SK-N-DZ (cell line): ENCODE measurements around the gene KCNJ10.

Source experiments
- DNase-seq: peaks from one replicate; pipeline ENCODE4 v3.0.0-alpha.2; 2015; ENCODE audit warnings: low spot score

Gene KCNJ10

DNA sequence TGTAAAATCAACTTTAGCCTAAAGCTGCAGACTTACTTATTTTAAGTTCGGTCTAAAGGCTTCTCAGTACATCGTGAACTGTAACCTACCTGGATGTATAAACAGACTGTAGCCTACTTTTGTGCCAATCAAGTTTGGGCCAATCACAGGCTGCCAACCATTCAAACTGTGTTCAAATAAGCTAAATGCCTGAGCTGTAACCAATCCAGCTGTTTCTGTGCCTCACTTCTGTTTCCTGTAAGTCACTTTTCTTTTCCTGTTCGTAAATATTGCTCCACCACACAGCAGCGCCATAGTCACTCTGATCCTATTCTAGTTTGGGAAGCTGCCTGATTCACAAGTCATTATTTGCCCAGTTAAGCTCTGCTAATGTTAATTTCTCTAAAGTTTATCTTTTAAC lies 78.4 kb downstream of the KCNJ10 start:
- no peak for DNase-seq

DNA sequence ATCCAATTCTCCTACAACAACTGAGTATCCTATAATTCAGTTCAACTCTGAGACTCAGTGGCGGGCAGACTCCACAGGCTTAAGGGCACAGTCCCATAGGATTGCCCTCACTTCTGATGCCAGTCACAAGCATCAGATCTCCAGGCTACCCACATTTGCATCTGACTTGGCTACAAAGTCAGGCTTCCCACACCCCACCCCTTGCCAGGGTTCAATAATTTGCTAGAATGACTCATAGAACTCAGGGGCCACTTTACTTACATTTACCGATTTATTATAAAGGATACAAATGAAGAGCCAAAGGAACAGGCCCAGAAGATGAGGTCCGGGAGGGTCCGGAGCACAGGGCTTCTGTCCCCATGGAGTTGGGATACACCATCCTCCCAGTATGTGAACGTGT lies 80.0 kb downstream of the KCNJ10 start:
- no peak for DNase-seq

DNA sequence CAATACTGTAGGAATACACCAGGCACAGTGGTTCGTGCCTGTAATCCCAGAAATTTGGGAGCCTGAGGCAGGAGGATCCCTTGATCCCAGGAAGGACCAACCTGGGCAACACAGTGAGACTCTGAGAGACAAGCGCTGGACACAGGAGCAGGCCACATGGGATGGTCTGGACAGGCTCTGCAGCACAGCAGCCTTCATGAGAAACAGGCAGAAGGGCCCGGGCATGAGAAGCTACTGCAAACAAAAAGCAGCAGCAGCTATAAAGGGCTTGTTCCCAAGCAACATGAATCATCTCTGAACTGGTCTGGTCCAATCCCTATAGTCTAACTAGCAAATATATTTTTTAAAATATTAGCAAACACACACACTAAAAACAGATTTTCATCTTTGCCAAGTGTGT lies 80.4 kb downstream of the KCNJ10 start:
- no peak for DNase-seq

DNA sequence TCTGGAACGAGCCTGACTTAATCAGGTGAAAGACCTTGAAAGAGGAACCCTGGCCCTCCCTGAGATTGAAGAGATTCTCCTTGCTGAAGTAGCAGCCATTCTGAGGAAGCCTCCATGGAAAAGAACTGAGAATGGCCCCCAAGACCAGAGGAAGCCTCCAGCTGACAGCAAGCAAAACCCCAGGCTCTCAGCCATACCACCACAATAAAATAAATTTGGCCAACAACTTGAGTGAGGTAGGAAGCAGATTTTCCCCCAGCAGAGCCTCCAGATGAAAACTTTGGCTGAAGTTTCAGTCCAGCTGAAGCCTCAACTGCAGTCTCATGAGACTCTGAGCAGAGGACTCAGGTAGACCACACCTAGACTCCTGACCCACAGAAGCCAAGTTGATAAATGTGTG lies 82.0 kb downstream of the KCNJ10 start:
- no peak for DNase-seq

DNA sequence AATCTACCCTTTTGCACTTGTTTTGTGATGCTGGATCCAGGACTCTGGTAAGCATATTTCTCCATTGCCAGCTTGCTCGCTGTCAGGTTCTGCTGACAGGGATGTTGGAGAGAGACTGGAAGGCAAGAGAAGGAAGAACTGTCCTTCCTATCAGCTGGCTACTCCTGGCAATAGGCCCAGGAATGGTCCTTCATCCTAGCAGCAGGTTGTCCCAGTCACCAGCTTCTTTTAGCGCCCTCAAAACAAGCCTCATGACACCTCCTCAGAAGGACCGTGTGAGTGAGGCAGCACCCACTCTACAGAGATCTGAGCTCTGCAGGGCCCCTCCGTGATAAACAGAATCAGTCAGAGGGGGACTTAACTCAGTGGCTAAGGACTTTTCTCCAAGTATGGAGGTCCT lies 82.8 kb downstream of the KCNJ10 start:
- DNase-seq, result no peak

DNA sequence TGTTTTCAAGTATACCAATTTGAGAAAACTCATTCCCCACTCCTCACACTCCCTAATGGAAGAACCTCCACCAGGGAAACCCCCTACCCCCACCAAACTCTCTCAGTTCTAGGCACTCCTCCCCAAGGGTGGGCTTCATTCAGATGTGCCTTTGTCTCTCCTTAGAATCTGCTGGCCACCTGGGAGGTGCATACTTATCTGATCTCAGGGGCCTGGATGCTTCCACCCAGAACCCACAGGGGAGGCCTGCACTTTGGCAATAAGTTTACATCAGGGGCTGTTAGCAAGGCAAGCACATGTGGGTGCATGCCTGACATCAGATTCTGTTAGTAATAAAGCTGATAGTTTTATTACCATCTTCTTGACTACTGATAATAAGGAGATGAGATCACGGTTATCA lies 83.4 kb downstream of the KCNJ10 start:
- DNase-seq, result no peak

DNA sequence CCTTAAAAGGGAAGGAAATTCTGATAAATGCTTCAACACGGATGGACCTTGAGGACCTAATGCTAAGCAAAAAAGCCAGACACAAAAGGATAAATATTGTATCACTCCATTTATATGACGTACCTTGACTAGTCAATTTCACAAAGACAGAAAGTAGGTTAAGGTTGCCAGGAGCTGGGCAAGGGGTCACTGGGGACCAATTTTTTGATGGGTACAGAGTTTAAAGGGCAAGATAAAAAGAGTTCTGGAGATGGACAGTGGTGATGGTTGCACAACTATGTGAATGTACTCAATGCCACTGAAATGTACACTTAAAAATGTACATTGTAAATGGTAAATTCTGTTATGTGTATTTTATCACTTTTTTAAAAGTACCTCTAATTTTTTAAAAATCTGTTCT lies 83.9 kb downstream of the KCNJ10 start:
- DNase-seq, result no peak

DNA sequence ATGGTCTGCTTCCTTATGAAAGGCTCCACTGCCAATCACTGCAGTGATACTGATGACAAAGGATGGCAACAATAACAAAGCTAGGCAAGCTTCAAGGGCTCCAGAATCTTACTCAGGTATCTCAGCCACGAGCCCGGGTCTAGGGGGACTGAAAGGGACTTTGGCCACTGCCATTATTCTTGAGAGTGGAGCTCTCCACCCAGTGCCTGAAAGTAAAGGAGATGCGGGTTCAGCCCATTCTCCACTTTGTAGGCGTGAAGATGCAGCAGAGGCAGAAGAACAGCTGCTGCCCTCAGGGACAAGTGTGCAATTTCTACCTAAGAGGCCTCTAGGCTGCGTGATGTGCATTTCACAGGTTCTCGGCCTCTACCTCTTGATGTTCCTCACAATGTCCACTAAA lies 84.5 kb downstream of the KCNJ10 start:
- no peak for DNase-seq

DNA sequence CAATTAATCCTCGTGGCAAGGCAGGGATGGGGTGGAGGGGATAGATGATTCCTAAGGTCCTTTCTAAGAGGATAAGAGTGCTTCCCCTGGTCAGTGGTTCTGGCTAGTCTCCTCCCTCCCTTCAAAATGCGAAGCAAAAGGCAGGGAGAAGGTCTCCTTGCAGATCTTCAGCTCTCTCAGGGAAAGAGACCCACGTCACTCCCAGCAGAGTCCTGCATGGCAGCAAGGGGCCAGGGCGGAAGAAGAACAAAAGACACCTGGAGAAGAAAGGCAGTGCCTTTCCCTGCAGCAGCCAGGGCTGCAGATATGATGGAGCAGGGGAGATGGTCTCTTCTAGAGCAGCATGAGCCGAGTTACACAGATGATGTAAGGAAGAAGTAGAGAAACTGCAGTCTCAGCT lies 86.3 kb downstream of the KCNJ10 start:
- DNase-seq, result no peak

DNA sequence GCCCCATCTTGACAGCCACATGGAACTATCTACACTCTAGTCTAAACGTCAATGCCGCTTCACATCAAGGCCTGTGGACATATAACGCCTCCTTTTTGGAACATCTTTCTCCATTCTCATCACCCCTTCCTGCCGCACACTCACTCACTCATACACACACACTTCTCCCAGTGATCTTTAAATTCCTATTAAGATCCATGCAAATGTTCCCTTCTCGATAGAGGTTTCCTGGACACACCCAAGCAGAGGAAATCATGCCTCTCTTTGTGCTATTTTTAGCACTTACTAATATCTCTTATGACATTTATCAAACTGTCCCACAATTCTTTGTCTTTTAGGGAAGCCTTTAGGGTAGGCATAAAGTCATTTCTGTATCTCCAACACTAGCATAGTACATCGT lies 87.7 kb downstream of the KCNJ10 start:
- DNase-seq, result no peak

DNA sequence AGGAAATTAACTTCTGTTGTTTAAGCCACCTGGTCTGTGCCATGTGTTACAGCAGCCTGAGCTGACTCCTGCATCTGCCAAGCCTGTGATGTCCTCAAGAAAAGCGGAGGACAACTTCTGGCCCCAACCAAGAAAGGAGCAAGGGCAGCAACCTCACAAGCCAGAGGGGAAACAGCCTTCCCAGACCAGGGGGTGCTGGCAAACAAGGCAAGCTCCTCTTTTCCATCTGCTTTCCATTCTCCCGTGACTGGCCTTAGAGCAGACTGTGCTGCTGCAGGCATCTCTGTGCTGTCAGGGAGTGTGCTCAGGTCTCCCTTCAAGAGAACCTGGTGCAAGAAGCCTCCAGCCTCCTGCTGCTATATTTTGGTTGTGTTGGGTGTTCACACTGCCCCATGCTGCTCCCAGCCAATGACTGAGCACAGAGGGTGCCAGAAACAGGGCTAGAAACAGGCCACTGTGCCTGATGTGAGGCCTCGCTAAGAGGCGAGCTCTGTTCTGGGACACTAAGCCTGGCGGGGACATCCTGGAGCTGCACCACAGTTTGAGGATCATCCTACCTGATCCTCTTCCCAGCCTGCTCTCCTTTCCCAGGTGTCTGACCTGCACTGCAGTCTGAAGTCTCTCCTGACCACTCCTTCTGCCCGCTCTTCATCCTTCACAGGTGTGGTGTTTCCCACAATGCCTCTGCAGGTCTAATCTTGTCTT lies 88.5 kb downstream of the KCNJ10 start:
- DNase-seq, result no peak

DNA sequence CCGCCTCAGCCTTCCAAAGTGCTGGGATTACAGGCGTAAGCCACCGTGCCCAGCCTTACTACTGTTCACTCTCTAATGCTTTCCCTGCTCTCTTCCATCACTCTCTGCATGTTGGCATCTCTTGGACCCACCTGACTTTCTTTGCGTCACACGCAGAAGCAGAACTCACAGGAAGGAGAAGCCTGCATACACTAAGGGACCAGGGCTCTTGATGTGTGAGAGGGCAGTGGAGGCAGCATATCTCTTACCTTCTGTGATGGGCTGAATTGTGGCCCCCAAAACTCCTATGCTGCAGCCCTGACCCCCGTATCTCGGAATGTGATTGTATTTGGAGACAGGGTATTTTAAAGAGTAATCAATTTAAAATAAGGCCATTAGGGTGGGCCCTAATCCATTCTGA lies 89.2 kb downstream of the KCNJ10 start:
- DNase-seq, result no peak

DNA sequence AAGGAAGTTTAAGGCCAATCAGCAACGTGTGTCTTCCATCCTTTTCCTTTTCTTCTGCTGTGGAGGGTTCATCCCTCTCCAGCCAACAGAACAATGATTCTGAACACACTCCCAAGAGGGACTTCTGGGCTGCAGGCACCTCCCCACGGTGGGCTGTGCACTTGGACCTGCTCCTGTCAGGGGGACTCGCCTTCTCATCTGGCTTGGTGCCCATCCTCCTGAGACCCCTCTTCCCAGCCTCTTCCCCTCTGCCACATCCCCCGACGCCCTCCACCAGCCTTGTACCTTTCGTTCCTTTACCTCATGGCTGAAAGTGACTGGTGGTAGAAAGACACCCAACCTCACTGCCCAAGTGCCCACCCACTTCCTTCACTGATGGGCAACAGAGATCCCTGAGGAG lies 89.9 kb downstream of the KCNJ10 start:
- DNase-seq, result no peak

DNA sequence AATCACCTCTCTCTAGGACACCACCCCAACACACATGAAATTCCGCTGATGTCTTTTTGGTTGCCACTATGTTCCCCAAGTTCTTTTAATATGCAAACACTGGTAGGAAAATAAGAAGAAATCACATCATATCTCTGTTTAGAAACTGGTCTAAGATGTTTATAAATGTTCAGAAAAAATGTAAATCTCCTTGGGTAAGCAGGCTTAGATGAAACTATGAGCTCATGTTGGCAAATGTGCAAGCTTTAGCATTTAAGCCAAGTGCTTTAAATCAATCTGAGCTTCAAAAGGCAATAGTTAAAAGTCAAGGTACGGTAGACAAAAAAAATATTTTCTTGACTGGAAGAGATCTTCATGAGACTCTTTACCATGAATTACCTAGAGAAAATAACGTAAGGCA lies 90.7 kb downstream of the KCNJ10 start:
- DNase-seq, result no peak

DNA sequence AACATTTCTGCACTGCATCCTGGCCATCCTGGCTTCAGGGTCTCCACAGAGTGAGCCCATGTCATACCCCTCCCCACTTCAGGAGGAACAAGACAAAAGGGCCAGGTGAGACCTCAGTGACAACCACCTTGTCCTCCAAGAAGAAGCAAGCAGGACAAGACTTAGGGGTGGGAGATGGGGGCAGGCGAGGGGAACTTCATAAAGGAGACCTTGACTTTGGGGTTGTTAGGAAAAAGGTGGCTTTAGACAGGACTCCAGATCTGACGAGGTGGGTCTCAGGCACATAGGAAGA lies 91.9 kb downstream of the KCNJ10 start:
- no peak for DNase-seq

DNA sequence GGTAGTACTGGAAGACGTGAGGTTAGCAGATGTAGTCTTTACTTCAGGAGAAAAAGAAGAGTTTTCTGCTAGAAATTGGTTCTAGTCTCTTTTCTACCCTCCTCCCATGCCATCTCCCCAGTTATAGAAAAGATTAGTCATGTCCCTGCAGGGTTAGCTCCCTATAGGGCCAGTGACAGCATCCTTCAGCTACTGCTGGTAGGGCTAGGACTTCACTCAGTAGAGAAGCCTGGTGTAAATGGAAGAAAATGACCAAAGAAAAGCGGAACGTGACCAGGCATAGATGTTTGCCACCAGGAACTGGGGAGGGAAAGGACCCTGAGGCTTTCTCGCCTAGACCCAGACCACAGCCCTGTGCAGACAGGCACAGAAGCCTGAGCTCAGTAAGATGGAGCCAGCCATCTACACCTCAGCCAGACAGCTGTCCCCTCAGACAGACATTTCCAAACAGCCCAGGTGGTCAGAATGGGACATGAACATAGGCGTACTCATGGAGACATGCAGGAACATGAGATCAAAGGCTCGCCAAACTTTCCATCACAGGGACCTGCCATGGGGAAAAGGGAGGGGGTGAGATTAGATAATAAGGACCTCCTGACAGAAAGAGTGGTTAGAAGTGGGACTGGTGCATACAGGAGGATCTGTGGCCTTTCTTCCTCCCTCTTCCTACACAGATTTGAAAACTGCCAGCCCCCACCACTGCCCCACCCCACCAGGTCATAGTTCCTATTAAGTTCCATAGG lies 92.4 kb downstream of the KCNJ10 start:
- no peak for DNase-seq

DNA sequence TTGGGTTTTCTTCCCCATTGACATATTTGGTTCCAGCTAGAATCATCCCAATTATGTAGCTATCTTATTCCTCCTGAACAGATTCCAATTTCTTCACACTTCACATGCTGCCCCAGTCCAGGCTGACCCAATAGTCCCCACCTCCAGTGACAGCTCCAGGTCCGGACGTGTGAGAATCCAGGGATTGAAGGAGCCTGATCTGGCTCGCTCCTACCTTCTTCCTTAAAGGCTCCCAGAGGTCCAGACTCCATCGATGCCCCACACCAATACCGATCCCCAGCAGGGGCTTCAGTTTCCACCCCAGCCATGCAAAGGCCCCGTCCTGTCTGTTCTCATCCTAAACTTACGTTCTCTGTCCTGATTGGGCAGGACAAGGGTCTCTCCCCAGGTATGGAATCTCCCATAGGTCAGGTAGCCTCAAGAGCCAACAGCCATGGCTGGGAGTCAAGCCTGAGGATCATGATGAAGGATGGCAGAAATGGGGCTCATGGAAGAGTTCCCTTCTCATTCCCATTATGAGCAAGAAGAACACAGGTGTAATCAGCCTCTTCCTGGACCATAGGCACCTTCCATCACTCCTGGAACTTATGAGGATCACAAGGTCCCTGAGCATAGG lies 95.5 kb downstream of the KCNJ10 start:
- DNase-seq, result no peak

DNA sequence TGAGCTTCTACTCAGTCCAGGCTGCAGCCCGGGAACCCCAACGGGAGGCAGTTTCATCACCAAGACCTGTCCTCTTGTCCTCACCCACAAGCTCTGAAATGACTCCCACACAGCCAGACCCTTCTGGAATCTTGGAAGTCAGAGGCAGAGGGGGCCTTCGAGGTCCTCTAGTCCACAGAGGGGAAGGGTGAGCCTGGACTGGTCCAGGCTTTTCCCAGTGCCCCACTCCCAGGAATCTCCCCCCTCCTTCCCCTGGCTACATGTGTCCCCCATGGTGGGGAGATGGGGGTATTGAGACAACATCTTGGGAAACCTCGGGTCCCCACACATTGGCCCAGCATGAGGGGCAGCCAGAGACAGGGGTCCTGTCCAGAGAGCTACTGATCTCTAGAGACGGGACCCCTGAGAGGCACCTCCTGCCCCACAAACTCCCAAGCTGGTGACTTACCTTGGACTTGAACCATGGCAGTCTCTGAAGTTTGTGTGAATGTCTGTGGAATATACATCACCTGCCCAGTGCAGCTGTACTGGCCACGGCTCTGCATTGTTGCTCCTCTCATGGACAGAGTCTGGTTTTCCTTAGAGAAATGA lies 96.5 kb downstream of the KCNJ10 start:
- DNase-seq, result no peak

DNA sequence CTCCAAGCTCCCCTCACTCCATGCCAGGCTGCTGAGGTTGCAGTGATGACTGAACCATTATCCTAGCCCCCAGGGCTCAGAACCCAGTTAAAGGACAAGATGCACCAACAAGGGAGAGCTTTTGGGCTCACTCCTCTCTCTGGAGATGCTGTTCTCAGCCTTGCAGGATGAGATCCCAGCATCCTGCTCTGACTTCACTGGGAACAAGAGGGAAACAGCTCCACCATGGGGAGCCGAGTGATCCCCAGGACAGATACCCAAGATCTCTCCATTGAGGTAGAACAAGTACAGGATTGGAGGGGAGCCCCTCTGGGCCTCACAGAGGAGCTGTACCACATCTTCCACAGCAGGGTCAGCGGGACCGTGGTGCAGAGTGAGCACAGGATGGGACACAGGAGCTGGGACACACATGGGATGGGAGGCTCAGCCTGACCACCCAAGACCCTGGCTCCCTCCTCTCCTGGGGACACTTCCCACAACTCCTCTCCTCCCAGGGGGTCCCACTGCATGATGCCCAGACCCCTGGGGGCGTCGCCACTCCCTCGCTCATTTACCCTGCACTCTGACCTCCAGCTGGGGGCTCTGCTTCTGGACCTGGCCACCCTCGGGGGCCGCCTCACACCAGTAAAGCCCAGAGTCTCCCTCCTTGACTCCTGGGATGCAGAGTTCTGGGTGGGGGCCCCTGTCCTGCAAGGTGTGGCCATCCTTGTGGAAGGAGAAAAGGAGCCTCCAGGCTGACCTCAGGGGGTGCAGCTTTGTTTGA lies 97.3 kb downstream of the KCNJ10 start:
- no peak for DNase-seq

DNA sequence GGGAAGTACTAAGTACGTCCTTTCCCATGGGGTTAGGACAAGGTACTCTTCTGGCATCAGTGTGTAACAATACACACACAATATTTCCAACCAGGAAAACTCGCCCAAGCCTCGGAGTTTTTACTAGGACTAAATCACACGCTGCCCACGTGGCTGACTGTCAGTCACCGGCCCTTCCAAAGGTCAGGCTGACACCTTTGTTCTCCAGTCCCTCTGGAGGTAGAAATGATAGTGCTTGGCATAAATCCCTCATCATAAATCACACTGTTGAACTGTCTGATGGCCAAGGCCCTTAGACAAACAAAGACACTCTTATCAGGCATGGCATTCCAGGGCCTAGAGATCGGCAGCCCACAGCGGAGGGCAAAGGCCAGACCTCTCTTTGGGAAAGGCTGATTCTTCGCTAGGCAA lies 99.0 kb downstream of the KCNJ10 start:
- DNase-seq, result no peak

DNA sequence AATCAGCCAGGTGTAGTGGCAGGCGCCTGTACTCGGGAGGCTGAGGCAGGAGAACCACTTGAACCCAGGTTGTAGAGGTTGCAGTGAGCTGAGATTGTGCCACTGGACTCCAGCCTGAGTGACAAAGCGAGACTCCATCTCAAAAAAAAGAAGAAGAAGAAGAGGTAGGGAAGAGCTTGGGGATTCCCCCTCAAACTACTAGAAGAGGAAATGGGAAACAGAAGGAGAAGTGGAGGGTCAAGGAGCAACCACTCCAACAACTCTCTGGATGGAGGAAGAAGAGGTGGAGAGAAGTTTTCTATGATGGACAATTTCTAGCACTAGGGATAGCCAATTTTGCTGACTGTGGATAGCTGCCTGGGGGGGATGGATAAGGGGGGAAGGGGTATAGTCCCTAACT lies 101.1 kb downstream of the KCNJ10 start:
- DNase-seq, result no peak

DNA sequence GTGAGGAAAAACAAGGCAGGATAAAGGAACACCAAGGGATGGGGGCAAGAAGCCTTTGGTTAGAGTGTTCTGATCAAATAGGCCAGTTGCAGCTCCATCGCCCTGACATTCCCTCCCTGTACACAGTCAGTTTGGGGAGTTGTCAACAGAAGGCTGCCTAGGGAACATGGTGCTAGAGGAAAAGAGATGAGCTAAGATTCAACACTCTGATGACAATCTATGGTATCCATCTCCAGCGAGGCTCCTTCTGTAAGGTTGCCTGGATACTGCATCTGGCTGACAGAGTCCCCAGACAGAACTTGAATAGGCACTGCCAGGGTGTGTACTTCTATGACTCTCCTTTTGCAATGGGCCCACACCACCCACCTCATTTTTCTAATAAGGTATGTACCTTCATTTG lies 104.7 kb downstream of the KCNJ10 start:
- no peak for DNase-seq
